SK-N-SH (cell line): ENCODE measurements around the gene SNRNP25. TPM values are rescaled to one million over a fixed set of nuclear protein-coding genes. Genes with fewer than 3 reads are reported as not detected.

Source experiments
- CTCF ChIA-PET: fragments of 300-600, 350-600 bp; formaldehyde crosslinking; extraction: SDS; loops from one replicate; lab custom pipeline; 2021; lab: Yijun Ruan, JAX
- POLR2A ChIA-PET: fragments of 350-600 bp; sonication (Branson Sonifier 250); formaldehyde crosslinking; extraction: SDS; loops from one replicate; lab custom pipeline; 2020; ENCODE audit warnings: antibody characterized with exemption, inconsistent platforms; lab: Yijun Ruan, JAX
- DNase-seq: peaks from one replicate; pipeline ENCODE4 v3.0.0; 2012
- H2AFZ ChIP-seq: fragments of 200-600 bp; sonication (generic); 2 replicates; pipeline ENCODE4 v1.8.1; 2016; ENCODE audit warnings: antibody characterized with exemption, mild to moderate bottlenecking, low read depth
- H3F3A ChIP-seq: fragments of 200-600 bp; sonication (generic); replicated peaks from 2 replicates; pipeline ENCODE3; 2016; ENCODE audit warnings: antibody characterized with exemption, mild to moderate bottlenecking; ENCODE audit not compliant: insufficient read depth
- H3K27ac ChIP-seq, 2 experiments: fragments of 200-500 bp in 1 of 2; fragments of 200-600 bp in 1 of 2; sonication (Bioruptor generic) in 1 of 2; sonication (generic), shearing (Covaris generic) in 1 of 2; 2 replicates each; pipeline versions ENCODE4 v1.5.1 to v1.6.1; 2014 to 2016; ENCODE audit warnings: low read depth in 2 of 2, inconsistent platforms in 1 of 2, low read length in 1 of 2, mild to moderate bottlenecking in 1 of 2, mixed read lengths in 1 of 2
- H3K27me3 ChIP-seq: fragments of 200-600 bp; sonication (generic), shearing (Covaris generic); 2 replicates; pipeline ENCODE4 v1.6.1; 2016; ENCODE audit warnings: mixed run types; ENCODE audit not compliant: insufficient read depth
- H3K36me3 ChIP-seq, 2 experiments: fragments of 200-500 bp in 1 of 2; fragments of 200-600 bp in 1 of 2; sonication (Bioruptor generic) in 1 of 2; sonication (generic) in 1 of 2; replicated peaks in 1 of 2; 2 replicates each; pipeline versions ENCODE3 to v1.5.1; 2014 to 2016; ENCODE audit warnings: low read length in 1 of 2, mild to moderate bottlenecking in 1 of 2; ENCODE audit not compliant: insufficient read depth in 2 of 2, control insufficient read depth in 1 of 2
- H3K4me1 ChIP-seq, 2 experiments: fragments of 200-500 bp in 1 of 2; fragments of 200-600 bp in 1 of 2; sonication (Bioruptor generic) in 1 of 2; sonication (generic), shearing (Covaris generic) in 1 of 2; 2 replicates each; pipeline versions ENCODE4 v1.5.1 to v1.6.1; 2014 to 2016; ENCODE audit warnings: low read depth in 1 of 2, low read length in 1 of 2, mixed run types in 1 of 2; ENCODE audit not compliant: insufficient read depth in 2 of 2, control insufficient read depth in 1 of 2
- H3K4me2 ChIP-seq: fragments of 200-600 bp; sonication (generic), shearing (Covaris generic); 2 replicates; pipeline ENCODE4 v1.6.1; 2017; ENCODE audit warnings: mixed run types
- H3K4me3 ChIP-seq, 2 experiments: fragments of 200-500 bp in 1 of 2; fragments of 200-600 bp in 1 of 2; sonication (Bioruptor generic) in 1 of 2; sonication (generic), shearing (Covaris generic) in 1 of 2; 2 replicates each; pipeline versions ENCODE4 v1.5.1 to v1.8.1; 2014 to 2016; ENCODE audit warnings: low read depth in 2 of 2, inconsistent platforms in 1 of 2, low read length in 1 of 2, mild to moderate bottlenecking in 1 of 2, mixed read lengths in 1 of 2, moderate library complexity in 1 of 2
- H3K79me2 ChIP-seq: fragments of 200-600 bp; sonication (generic); 2 replicates; pipeline ENCODE4 v1.8.1; 2017; ENCODE audit warnings: mild to moderate bottlenecking; ENCODE audit not compliant: insufficient read depth
- H3K9ac ChIP-seq: fragments of 200-600 bp; sonication (generic); 2 replicates; pipeline ENCODE4 v1.6.1; 2017; ENCODE audit warnings: mixed run types
- H3K9me2 ChIP-seq: fragments of 200-600 bp; sonication (generic); 2 replicates; pipeline ENCODE4 v1.6.1; 2017; ENCODE audit warnings: mixed run types
- H3K9me3 ChIP-seq: fragments of 200-600 bp; sonication (generic); 2 replicates; pipeline ENCODE4 v1.6.1; 2017; ENCODE audit warnings: mixed run types, mild to moderate bottlenecking, moderate library complexity
- H4K20me1 ChIP-seq: fragments of 200-600 bp; sonication (generic); 2 replicates; pipeline ENCODE4 v1.6.1; 2017; ENCODE audit warnings: mild to moderate bottlenecking, mixed run types; ENCODE audit not compliant: insufficient read depth
- CHD2 ChIP-seq: fragments of 150-350 bp; IDR thresholded peaks from 2 replicates; pipeline ENCODE4 v1.6.1; 2018; ENCODE audit warnings: low read length; ENCODE audit not compliant: partially characterized antibody
- EP300 ChIP-seq, 2 experiments: IDR thresholded peaks; 2 replicates each; pipeline versions ENCODE4 v1.4.0 to v1.6.1; 2012; ENCODE audit warnings: borderline replicate concordance in 1 of 2, low read depth in 1 of 2, low read length in 1 of 2
- EZH2phosphoT487 ChIP-seq: fragments of 200-600 bp; sonication (generic); IDR thresholded peaks from 2 replicates; pipeline ENCODE4 v1.6.1; 2017; ENCODE audit warnings: low read depth, mixed run types, mild to moderate bottlenecking, antibody characterized with exemption, moderate library complexity, borderline replicate concordance
- GATA2 ChIP-seq: sonication (generic); formaldehyde crosslinking; IDR thresholded peaks from 2 replicates; pipeline ENCODE4 v1.5.0; 2020; ENCODE audit warnings: mild to moderate bottlenecking, missing genetic modification reagents
- MAX ChIP-seq: IDR thresholded peaks from 2 replicates; pipeline ENCODE4 v1.4.0; 2012; ENCODE audit warnings: low read depth
- MEF2A ChIP-seq: IDR thresholded peaks from 2 replicates; pipeline ENCODE4 v1.4.0; 2012; ENCODE audit warnings: low read depth, borderline replicate concordance
- PBX3 ChIP-seq: IDR thresholded peaks from 2 replicates; pipeline ENCODE4; 2012
- POLR2AphosphoS5 ChIP-seq: IDR thresholded peaks from 2 replicates; pipeline ENCODE4 v1.6.1; 2012; ENCODE audit warnings: low read depth, low read length
- RAD21 ChIP-seq: IDR thresholded peaks from 2 replicates; pipeline ENCODE4 v1.6.1; 2012; ENCODE audit warnings: mild to moderate bottlenecking, low read length
- RFX5 ChIP-seq: IDR thresholded peaks from 2 replicates; pipeline ENCODE4 v1.6.1; 2012; ENCODE audit warnings: mild to moderate bottlenecking, improper control_type of control experiment, low read length
- TAF1 ChIP-seq: IDR thresholded peaks from 2 replicates; pipeline ENCODE4 v1.6.1; 2012; ENCODE audit warnings: low read depth, mild to moderate bottlenecking, low read length, moderate library complexity, borderline replicate concordance
- TCF12 ChIP-seq: IDR thresholded peaks from 2 replicates; pipeline ENCODE4 v1.4.0; 2012
- TEAD4 ChIP-seq: IDR thresholded peaks from 2 replicates; pipeline ENCODE4 v1.4.0; 2012; ENCODE audit warnings: mild to moderate bottlenecking, borderline replicate concordance; ENCODE audit not compliant: insufficient read depth
- USF1 ChIP-seq: IDR thresholded peaks from 2 replicates; pipeline ENCODE4 v1.4.0; 2012; ENCODE audit warnings: low read depth, borderline replicate concordance
- USF2 ChIP-seq: fragments of 150-350 bp; IDR thresholded peaks from 2 replicates; pipeline ENCODE4 v1.6.1; 2017; ENCODE audit warnings: antibody characterized with exemption, low read length, low read depth, borderline replicate concordance
- ZBTB33 ChIP-seq: IDR thresholded peaks from 2 replicates; pipeline ENCODE4 v1.4.0; 2012; ENCODE audit warnings: low read depth, borderline replicate concordance
- whole genome bisulfite sequencing: methylation state at CpG from one replicate; pipeline ENCODE4 v1.1.6; 2017; ENCODE audit warnings: low lambda C conversion rate; 5-methylcytosine and 5-hydroxymethylcytosine counted together
- polyA plus RNA-seq, 3 experiments: library from polyadenylated mRNA; depleted of rRNA; stranded (reverse); fragments of >200 nt; gene quantifications; 2 replicates each; pipeline ENCODE4 v1.2.3, GENCODE V29; 2012

SNRNP25 gene
- polyA plus RNA-seq, 1 of the 3 experiments (the other 2 are of a cell fraction): 73.4 TPM

- no peak overlapping the region for H2AFZ ChIP-seq
- H3K9me3 ChIP-seq: no peaks in the 10 kb centered on the region
- POLR2A ChIA-PET: no interaction called here
- no peak overlapping the region for H3K4me3 ChIP-seq
- peaks cover 43% of the 10 kb centered on the region for H3K79me2 ChIP-seq
- H3F3A ChIP-seq: peaks cover 8% of the 10 kb centered on the region
- H3K4me1 ChIP-seq: peaks cover 23 to 60% of the 10 kb centered on the region in 2 experiments
- 96% methylated on average over 15 of the region's 16 CpGs for WGBS
- H3K4me2 ChIP-seq: no peak overlapping the region
- H3K9ac ChIP-seq: no peak overlapping the region
- no peak for DNase-seq
- H3K9me2 ChIP-seq: no peaks in the 10 kb centered on the region
- CTCF ChIA-PET: interaction anchor here (1.2 to 21.2 kb wide), 4 partner anchors 9 to 287 kb away, joined by 4 to 793 read pairs (median 27); no protein-coding TSS in a partner anchor
- no peak overlapping the region for H3K27ac ChIP-seq
- TF ChIP-seq PBX3: no peak
- TF ChIP-seq ZBTB33: no peak
- TF ChIP-seq POLR2AphosphoS5: no peak
- no peak for TF ChIP-seq CHD2
- no peak for TF ChIP-seq MEF2A
- no peak for TF ChIP-seq GATA2 (CRISPR knock-in tag)
- TF ChIP-seq RAD21: no peak
- TF ChIP-seq TEAD4: no peak
- no peak for TF ChIP-seq EZH2phosphoT487
- TF ChIP-seq TAF1: no peak
- TF ChIP-seq EP300 (IDR thresholded peaks at IDR 0.05; ENCODE audit: borderline replicate concordance in 1 of 2, low read depth in 1 of 2, low read length in 1 of 2): no peak
- no peak for TF ChIP-seq USF1
- TF ChIP-seq MAX: no peak
- no peak for TF ChIP-seq RFX5
- no peak for TF ChIP-seq USF2
- TF ChIP-seq TCF12: no peak
- peaks cover 14% of the 10 kb centered on the region for H4K20me1 ChIP-seq
- H3K36me3 ChIP-seq: peaks cover 3 to 6% of the 10 kb centered on the region in 2 experiments
- H3K27me3 ChIP-seq: no peaks in the 10 kb centered on the region
Observed at GRCh38 chr16:74747-75334, 21.2 kb downstream of the SNRNP25 start.
